Endothelial cell (in vitro differentiated cells): Measurements from ENCODE around the gene USP22. TPM values are rescaled to one million over a fixed set of nuclear protein-coding genes. Genes with fewer than 3 reads are reported as not detected.

Source experiments
- DNase-seq: peaks from one replicate; pipeline ENCODE4 v3.0.0; 2021; ENCODE audit warnings: low spot score
- H3K27ac Mint-ChIP-seq: one replicate; pipeline ENCODE4 v1.8.0; 2021; ENCODE audit warnings: mixed read lengths, inconsistent platforms; ENCODE audit not compliant: unreplicated experiment
- H3K27me3 Mint-ChIP-seq: one replicate; pipeline ENCODE4 v1.8.0; 2021; ENCODE audit warnings: mild to moderate bottlenecking, moderate library complexity, mixed read lengths, inconsistent platforms; ENCODE audit not compliant: unreplicated experiment
- H3K36me3 Mint-ChIP-seq: one replicate; pipeline ENCODE4 v1.8.0; 2021; ENCODE audit warnings: mild to moderate bottlenecking, low read depth, mixed read lengths, inconsistent platforms; ENCODE audit not compliant: unreplicated experiment
- H3K4me1 Mint-ChIP-seq: one replicate; pipeline ENCODE4 v1.8.0; 2021; ENCODE audit warnings: mild to moderate bottlenecking, mixed read lengths, inconsistent platforms; ENCODE audit not compliant: unreplicated experiment
- H3K4me3 Mint-ChIP-seq: one replicate; pipeline ENCODE4 v1.8.0; 2021; ENCODE audit warnings: mild to moderate bottlenecking, mixed read lengths, inconsistent platforms; ENCODE audit not compliant: unreplicated experiment
- H3K9me3 Mint-ChIP-seq: one replicate; pipeline ENCODE4 v1.8.0; 2021; ENCODE audit warnings: mixed read lengths, inconsistent platforms; ENCODE audit not compliant: unreplicated experiment
- CTCF ChIP-seq: fragments of 200-600 bp; sonication (generic); IDR thresholded peaks from one replicate; pipeline ENCODE4 v1.5.0; 2021; ENCODE audit warnings: antibody characterized with exemption; ENCODE audit not compliant: unreplicated experiment
- total RNA-seq: library from RNA; stranded (reverse); fragmentation: NEBNext Ultra II Directional; extraction: Animal tissue kit (Norgen Biotek cat#: 25700); gene quantifications from one replicate; pipeline ENCODE4 v1.2.1, GENCODE V29; 2021; ENCODE audit not compliant: unreplicated experiment

USP22 gene
- total RNA-seq, 1 donor from 2014 or later: 294 TPM

- H3K27me3 Mint-ChIP-seq: peaks cover 17% of the 10 kb centered on the region
- H3K27ac Mint-ChIP-seq: no peak overlapping the region
- H3K36me3 Mint-ChIP-seq: peaks cover 58% of the 10 kb centered on the region
- no peaks in the 10 kb centered on the region for H3K9me3 Mint-ChIP-seq
- H3K4me1 Mint-ChIP-seq: peaks cover 31% of the 10 kb centered on the region
- no peak for DNase-seq
- no peak for TF ChIP-seq CTCF
- no peak overlapping the region for H3K4me3 Mint-ChIP-seq
These were observed 40.4 kb downstream of the USP22 start for GRCh38 chr17:21002309-21003006.

GRCh38 chr17:21001813-21002221 is 41.0 kb downstream of the USP22 start:
- DNase-seq: no peak
- no peak for TF ChIP-seq CTCF
- Mint-ChIP-seq H3K27me3 (peaks cover 17% of the 10 kb centered on the region), H3K4me1 (peaks cover 26% of the 10 kb centered on the region), H3K27ac (peak overlapping the region; percentile 72), H3K36me3 (peaks cover 52% of the 10 kb centered on the region), H3K4me3 (peak overlapping the region; percentile 74), H3K9me3 (no peaks in the 10 kb centered on the region)

- Mint-ChIP-seq H3K36me3 (peaks cover 48% of the 10 kb centered on the region), H3K9me3 (no peaks in the 10 kb centered on the region), H3K4me3 (peak overlapping the region; percentile 74), H3K4me1 (peaks cover 23% of the 10 kb centered on the region), H3K27ac (peak overlapping the region; percentile 72), H3K27me3 (peaks cover 14% of the 10 kb centered on the region)
- no peak for TF ChIP-seq CTCF
- DNase-seq: no peak
These were observed 41.5 kb downstream of the USP22 start for GRCh38 chr17:21001111-21001812.

- no peak for TF ChIP-seq CTCF
These were observed 42.8 kb downstream of the USP22 start for GRCh38 chr17:20999841-21000532.

More at GRCh38 chr17:20999841-21000532, 42.8 kb downstream of the USP22 start:
- H3K9me3 Mint-ChIP-seq: no peaks in the 10 kb centered on the region
- DNase-seq: no peak
- H3K27ac Mint-ChIP-seq: peak overlapping the region; percentile 67
- H3K4me3 Mint-ChIP-seq: no peak overlapping the region
- peaks cover 11% of the 10 kb centered on the region for H3K27me3 Mint-ChIP-seq
- peaks cover 36% of the 10 kb centered on the region for H3K36me3 Mint-ChIP-seq
- peaks cover 12% of the 10 kb centered on the region for H3K4me1 Mint-ChIP-seq
